ENCODE results near the gene GPR32.
A peak's percentile ranks its signal among the peaks of the same experiment; 100 is the strongest.
"Not testable (repeated sequence)": the region's sequence is repeated elsewhere in the genome, so short reads cannot be mapped to it uniquely, and the experiment has no call there.

GPR32 gene

GRCh38 chr19:50801107-50801506 is 30.8 kb downstream of the GPR32 start:
- DNase-seq: no peak

DNA sequence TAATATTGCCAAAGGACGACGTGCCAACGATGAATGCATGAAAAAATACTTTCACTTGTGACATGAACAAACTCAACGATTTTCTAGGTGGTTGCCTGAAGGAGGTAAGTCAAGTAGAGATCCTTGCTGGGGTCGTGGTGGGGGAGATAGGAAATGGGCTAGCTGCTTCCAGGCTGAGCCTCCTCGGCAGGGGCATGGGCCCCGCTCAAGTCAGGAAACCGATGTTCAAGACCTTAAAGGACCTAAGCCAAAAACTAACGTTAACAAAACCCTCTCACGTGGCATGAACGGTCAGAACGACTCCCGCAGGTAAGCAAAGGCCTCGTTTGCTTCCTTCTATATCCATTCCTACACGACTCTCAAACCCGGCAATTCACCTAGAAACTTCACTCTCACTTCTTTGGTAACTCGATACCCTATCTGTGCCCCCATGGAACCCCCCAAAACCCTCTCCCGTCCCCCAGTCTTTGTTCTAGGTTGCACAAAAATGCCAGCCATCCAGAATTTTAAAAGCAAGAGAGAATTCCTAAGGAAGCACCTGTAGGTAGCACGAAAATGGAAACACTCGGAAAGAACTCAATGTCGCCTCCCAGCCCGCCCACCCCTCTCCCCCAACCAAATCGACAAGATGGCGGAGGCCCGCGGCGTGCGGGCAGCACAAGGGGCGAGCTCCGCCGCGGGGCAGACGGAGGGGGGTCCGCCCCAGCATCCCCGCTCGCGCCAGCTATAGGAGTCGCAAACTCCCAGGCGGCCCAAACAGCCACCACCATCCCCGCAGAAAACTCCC is 33.6 kb downstream of the GPR32 start:
- DNase-seq: no peak

- DNase-seq: peak; percentile 100
Measured at GRCh38 chr19:50804420-50805272, 34.4 kb downstream of the GPR32 start.

DNA sequence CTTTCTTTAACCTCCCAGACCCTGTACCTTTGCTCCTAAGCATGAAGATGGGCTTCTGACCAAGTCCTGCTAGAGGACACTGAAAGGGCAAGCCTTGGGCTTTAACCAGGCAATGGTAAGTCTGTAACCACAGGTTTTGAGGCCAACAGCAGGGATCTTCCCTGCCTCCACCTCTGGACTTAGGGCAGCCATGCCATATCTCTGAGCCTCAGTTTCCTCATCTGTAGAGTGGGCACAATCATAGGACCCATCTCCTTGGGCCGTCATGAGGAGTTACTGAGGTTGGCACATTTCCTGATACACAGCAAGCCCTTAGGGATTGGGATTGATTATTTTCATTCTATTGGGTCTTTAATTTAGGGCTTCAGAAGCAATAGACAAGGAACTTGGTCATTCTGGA is 38.6 kb downstream of the GPR32 start:
- DNase-seq: no peak

DNA sequence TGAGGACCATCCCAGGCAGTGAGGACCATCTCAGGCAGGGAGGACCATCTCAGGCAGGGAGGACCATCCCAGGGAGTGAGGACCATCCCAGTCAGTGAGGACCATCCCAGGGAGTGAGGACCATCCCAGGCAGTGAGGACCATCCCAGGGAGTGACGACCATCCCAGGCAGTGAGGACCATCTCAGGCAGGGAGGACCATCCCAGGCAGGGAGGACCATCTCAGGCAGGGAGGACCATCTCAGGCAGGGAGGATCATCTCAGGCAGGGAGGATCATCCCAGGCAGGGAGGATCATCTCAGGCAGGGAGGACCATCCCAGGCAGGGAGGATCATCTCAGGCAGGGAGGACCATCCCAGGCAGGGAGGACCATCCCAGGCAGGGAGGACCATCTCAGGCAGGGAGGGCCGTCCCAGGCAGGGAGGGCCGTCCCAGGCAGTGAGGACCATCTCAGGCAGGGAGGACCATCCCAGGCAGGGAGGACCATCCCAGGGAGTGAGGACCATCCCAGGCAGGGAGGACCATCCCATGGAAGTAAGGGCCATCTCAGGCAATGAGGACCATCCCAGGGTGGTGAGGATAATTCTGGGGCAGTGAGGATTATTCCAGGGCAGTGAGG is 41.5 kb downstream of the GPR32 start:
- not testable (repeated sequence) for DNase-seq

DNA sequence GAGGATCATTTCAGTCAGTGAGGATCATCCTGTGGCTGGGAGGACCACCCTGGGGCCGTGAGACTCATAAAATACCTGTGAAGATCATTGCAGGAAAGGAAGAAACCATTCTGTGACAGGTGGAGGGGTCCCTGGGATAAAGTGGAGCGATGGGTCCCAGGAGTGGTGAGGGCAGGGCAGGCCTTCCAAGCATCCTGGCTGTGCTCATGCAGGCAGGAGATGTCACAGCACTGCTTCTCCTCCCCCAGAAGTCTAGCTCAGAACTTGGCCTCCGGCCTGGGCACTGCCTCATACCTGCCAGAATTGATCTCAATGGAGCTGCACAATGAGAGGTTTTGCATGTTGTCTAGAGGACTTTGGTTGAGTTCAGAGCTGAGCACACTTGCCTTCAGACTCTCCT is 42.2 kb downstream of the GPR32 start:
- DNase-seq: no peak

DNA sequence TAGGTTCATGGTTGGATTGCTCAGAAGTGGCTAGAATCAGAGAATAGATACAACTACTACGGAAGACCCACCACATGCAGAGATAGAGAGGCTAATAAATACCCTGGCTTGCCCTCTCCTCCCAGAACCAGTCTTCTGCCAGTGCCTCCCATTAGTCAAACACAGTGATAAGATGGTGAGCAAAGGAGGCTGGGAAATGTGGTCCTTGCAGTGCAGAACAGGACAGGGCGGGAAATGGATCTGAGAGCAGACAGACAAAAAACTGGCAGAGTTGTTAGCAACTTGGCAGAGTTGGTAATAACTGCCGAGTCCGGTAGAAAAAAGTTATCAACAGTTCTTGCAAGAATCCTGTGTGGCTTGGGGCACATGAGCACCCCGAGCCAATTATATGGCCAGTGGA is 44.6 kb downstream of the GPR32 start:
- DNase-seq: no peak

GRCh38 chr19:50815439-50815838 is 45.2 kb downstream of the GPR32 start:
- no peak for DNase-seq

GRCh38 chr19:50817941-50818858 is 47.9 kb downstream of the GPR32 start:
- peak; percentile 63 for DNase-seq

DNA sequence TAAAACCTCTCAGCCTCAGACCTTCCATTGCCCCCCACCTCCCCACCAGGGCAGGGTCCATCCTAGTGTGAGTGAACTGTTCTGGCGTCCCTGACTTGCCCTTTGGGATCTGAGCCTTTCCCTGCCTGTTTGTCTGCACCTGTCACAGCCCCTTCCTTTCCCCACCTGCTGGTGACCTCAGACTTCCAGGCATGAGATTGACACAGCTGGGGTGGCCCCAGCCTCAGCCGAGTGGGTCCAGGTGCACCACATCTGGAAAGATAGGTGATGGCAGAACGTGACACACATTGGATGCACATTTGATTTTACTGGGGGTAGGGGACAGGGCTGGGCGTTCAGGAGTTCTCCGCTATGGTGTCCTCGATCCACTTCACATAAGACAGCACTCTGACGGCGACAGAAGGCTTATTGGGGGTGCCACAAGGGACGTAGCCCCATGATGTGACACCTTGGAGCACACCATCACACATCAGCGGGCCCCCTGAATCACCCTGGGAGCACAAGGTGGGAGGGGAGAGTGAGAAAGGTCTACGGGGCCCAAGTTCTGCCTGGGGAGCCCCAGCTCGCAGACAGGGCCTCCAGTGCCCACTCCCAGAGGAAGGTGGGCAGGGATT is 48.7 kb downstream of the GPR32 start:
- no peak for DNase-seq

GRCh38 chr19:50819636-50820035 is 49.4 kb downstream of the GPR32 start:
- no peak for DNase-seq

GRCh38 chr19:50820086-50820485 is 49.8 kb downstream of the GPR32 start:
- DNase-seq: no peak

- DNase-seq: no peak
Measured at GRCh38 chr19:50820549-50821247, 50.4 kb downstream of the GPR32 start.

DNA sequence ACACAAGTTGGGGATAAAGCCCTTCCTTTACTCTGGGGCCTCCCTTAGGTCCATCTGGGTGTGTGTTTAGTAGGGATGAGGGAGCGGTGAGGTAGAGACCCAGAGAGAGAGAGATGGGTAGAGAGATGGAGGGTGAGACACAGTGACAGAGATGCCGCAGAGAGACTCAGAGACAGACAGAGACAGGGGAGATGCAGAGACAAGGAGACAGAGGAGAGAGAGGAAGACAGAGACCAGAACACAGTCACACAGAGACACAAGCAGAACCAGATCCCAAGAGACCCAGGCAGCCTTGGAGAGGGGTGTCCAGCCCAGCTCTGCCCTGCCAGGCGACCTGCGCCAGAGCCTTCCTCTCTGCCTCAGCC is 51.0 kb downstream of the GPR32 start:
- no peak for DNase-seq

Data from right kidney (tissue), 1 donor.